Measurements from ENCODE around the gene RMRP. TPM values are rescaled to one million over a fixed set of nuclear protein-coding genes. Genes with fewer than 3 reads are reported as not detected.
"Not testable (repeated sequence)": the region's sequence is repeated elsewhere in the genome, so short reads cannot be mapped to it uniquely, and the experiment has no call there.

The RMRP gene
- total and polyA plus RNA-seq, 3 experiments from 2014 or later: 7,718 to 11,549 TPM; not detected in 1

DNA sequence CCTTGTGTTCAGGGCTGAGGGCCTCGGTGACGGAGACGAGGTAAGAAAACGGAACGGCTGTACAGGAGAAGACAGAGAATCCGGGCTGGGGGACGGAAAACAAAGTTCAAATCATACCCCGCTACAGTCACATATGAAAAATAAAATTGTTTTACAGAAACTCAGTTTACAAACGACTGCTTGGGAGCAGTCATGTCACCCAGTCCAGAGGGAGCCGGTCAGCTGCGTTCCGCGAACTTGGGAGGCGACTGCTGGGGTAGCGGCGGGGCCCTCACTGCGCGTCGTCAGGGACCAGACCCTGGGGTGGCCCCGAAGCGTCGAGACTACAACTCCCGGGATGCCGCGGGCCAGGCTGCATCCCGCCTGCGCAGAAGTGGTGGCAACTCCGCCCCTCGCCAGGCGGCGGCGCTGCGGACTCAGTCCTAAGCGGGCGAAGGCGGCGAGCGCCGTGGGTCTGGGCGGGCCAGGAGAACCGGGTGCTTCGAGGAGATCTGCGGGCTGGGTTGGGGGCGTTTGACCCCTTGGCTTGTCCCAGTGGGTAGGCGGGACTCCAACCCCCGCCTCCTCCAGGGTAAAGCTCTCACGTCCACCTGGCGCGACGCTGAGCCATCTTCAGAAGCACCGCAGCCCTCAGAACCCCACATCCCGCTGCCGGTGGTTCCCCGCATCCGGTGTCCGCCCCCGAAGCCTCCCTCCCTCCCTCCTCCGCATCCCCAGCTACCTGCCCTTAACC is 11.1 kb downstream of the RMRP start:
- Histone ChIP-seq H3K4me1 (ENCODE audit: insufficient read depth, low read length) (peaks cover 54% of the 10 kb centered on the region), H3K9me3 (ENCODE audit: low read length) (no peaks in the 10 kb centered on the region), H3K27me3 (ENCODE audit: insufficient read depth, low read length, poor library complexity, severe bottlenecking) (no peaks in the 10 kb centered on the region), H3K4me3 (ENCODE audit: low read length) (peak overlapping the region; percentile 93), H3K27ac (ENCODE audit: low read depth, low read length) (peak overlapping the region; percentile 85), H3K36me3 (ENCODE audit: insufficient read depth, low read length) (no peaks in the 10 kb centered on the region)
- Mint-ChIP-seq H3K27me3 (no peaks in the 10 kb centered on the region), H3K27ac (peak overlapping the region; percentile 87 to 99 (median 98)), H3K4me3 (peak overlapping the region; percentile 91 to 98 (median 94)), H3K9me3 (no peaks in the 10 kb centered on the region), H3K36me3 (peaks cover 0 to 26% (median 3%) of the 10 kb centered on the region in 3 donors), H3K4me1 (peaks cover 58 to 75% (median 67%) of the 10 kb centered on the region in 3 donors)
- ChIA-PET CTCF (interaction anchor here (0.8 to 14.3 kb wide), 24 partner anchors 8 to 165 kb away, joined by 3 to 200 read pairs (median 8); partner anchors contain the start of genes ARHGEF39, CCDC107, CD72 and CREB3), POLR2A (interaction anchor here (0.5 to 5.2 kb wide), 18 partner anchors 10 to 1009 kb away, joined by 3 to 53 read pairs (median 4); partner anchors contain the start of genes CCDC107, CREB3, GBA2 and RGP1)
- DNase-seq: peak; percentile 87 to 93 (median 90)

DNA sequence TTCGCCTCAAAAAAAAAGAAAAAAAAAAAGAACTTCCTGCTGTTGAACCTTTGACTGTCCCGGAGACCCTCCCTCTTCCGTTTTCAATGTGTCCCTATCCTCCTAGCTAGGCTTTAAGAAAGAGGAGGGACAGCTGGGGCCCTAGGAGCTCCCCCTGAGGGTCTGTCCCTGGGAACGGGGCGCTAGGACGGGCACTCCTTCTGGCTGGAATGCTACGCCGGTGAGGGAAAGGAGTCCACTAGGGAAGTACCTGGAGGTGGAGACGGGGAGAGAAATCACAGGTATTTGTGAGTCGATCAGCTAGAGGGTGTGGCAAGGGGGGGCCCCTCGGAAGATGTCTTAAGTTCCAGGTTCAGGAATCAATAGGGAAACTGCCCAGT is 11.7 kb downstream of the RMRP start:
- Histone ChIP-seq H3K36me3 (ENCODE audit: insufficient read depth, low read length) (no peaks in the 10 kb centered on the region), H3K4me3 (ENCODE audit: low read length) (peak overlapping the region; percentile 93), H3K27me3 (ENCODE audit: insufficient read depth, low read length, poor library complexity, severe bottlenecking) (no peaks in the 10 kb centered on the region), H3K4me1 (ENCODE audit: insufficient read depth, low read length) (peaks cover 49% of the 10 kb centered on the region), H3K9me3 (ENCODE audit: low read length) (no peaks in the 10 kb centered on the region), H3K27ac (ENCODE audit: low read depth, low read length) (peak overlapping the region; percentile 85)
- H3K27ac Mint-ChIP-seq: peak overlapping the region; percentile 87 to 99 (median 98)
- H3K36me3 Mint-ChIP-seq: peaks cover under 1 to 29% (median 3%) of the 10 kb centered on the region in 3 donors
- ChIA-PET POLR2A (interaction anchor here (0.7 to 5.2 kb wide), 11 partner anchors 11 to 990 kb away, joined by 3 to 53 read pairs (median 6); partner anchors contain the start of genes CCDC107, CREB3, RMRP and TLN1), CTCF (interaction anchor here (0.9 to 14.3 kb wide), 19 partner anchors 12 to 110 kb away, joined by 3 to 200 read pairs (median 8); partner anchors contain the start of genes ARHGEF39, CCDC107, CD72 and CREB3)
- peak overlapping the region; percentile 91 to 98 (median 94) for H3K4me3 Mint-ChIP-seq
- H3K4me1 Mint-ChIP-seq: peaks cover 55 to 74% (median 61%) of the 10 kb centered on the region in 3 donors
- DNase-seq: peak in 1 of 5 donors; percentile 3
- no peaks in the 10 kb centered on the region for H3K27me3 Mint-ChIP-seq
- H3K9me3 Mint-ChIP-seq: no peaks in the 10 kb centered on the region

DNA sequence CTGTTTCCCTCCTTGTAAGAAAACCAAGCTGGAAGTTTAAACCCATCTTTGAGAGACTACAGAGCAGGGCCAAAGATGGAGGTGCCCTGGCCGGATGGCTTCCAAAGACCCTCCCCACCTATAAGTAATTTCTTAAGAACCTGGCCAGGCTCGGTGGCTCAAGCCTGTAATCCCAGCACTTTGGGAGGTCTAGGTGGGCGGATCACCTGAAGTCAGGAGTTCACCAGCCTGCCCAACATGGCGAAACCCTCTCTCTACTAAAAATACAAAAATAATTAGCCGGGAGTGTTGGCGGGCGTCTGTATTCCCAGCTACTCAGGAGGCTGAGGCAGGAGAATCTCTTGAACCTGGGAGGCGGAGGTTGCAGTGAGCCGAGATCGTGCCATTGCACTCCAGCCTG is 12.1 kb downstream of the RMRP start:
- H3K9me3 Mint-ChIP-seq; H3K9me3 ChIP-seq (ENCODE audit: low read length); H3K27me3 Mint-ChIP-seq; H3K27me3 ChIP-seq (ENCODE audit: insufficient read depth, low read length, poor library complexity, severe bottlenecking); H3K36me3 ChIP-seq (ENCODE audit: insufficient read depth, low read length); DNase-seq: not testable (repeated sequence)
- peak overlapping the region; percentile 85 for H3K27ac ChIP-seq (ENCODE audit: low read depth, low read length)
- Mint-ChIP-seq H3K27ac (peak overlapping the region; percentile 63 to 99 (median 97)), H3K36me3 (peaks cover 3 to 31% (median 4%) of the 10 kb centered on the region in 3 donors), H3K4me3 (peak overlapping the region; percentile 91 to 98 (median 94)), H3K4me1 (peaks cover 54 to 74% (median 57%) of the 10 kb centered on the region in 3 donors)
- peak overlapping the region; percentile 93 for H3K4me3 ChIP-seq (ENCODE audit: low read length)
- ChIA-PET CTCF (interaction anchor here (0.9 to 14.3 kb wide), 16 partner anchors 13 to 111 kb away, joined by 3 to 200 read pairs (median 10); partner anchors contain the start of genes ARHGEF39, CCDC107, CD72 and CREB3), POLR2A (interaction anchor here (0.7 to 5.2 kb wide), 8 partner anchors 11 to 990 kb away, joined by 3 to 53 read pairs (median 10); partner anchors contain the start of genes CCDC107, CREB3, RMRP and TLN1)
- H3K4me1 ChIP-seq (ENCODE audit: insufficient read depth, low read length): peaks cover 45% of the 10 kb centered on the region

DNA sequence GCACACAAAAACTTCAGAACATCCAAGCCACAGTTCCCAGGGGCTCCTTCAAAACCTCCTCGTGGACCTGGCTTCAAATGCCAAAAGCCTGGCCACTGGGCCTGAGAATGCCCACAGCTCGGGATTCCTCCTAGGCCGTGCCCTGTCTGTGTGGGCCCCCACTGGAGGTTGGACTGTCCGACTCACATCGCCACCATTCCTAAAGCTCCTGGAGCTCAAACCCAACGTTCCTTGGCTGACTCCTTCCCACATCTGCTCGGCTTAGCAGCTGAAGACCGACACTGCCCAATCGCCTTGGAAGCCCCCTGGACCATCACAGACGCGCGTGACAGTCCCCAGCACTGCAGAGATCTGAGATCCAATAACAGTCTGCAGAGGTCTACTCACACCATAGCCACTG is 14.8 kb downstream of the RMRP start:
- H3K27me3 ChIP-seq (ENCODE audit: insufficient read depth, low read length, poor library complexity, severe bottlenecking): no peaks in the 10 kb centered on the region
- CTCF ChIA-PET: interaction anchor here (5.8 to 14.3 kb wide), 3 partner anchors 15 to 53 kb away, joined by 49 to 200 read pairs (median 162); partner anchors contain the start of genes CCDC107, CD72 and RMRP
- no peak for DNase-seq
- H3K9me3 Mint-ChIP-seq: no peaks in the 10 kb centered on the region
- H3K4me1 Mint-ChIP-seq: peaks cover 52 to 74% (median 65%) of the 10 kb centered on the region in 3 donors
- H3K4me1 ChIP-seq (ENCODE audit: insufficient read depth, low read length): peaks cover 46% of the 10 kb centered on the region
- H3K27ac ChIP-seq (ENCODE audit: low read depth, low read length): no peak overlapping the region
- no peaks in the 10 kb centered on the region for H3K36me3 ChIP-seq (ENCODE audit: insufficient read depth, low read length)
- H3K9me3 ChIP-seq (ENCODE audit: low read length): no peaks in the 10 kb centered on the region
- no peaks in the 10 kb centered on the region for H3K27me3 Mint-ChIP-seq
- H3K27ac Mint-ChIP-seq: peak overlapping the region in 6 of 8 donors; percentile 17 to 95 (median 54)
- no peak overlapping the region for H3K4me3 ChIP-seq (ENCODE audit: low read length)
- peak overlapping the region in 1 of 7 donors; percentile 51 for H3K4me3 Mint-ChIP-seq
- peaks cover 7 to 26% (median 9%) of the 10 kb centered on the region in 3 donors for H3K36me3 Mint-ChIP-seq
- POLR2A ChIA-PET: no interaction called here

DNA sequence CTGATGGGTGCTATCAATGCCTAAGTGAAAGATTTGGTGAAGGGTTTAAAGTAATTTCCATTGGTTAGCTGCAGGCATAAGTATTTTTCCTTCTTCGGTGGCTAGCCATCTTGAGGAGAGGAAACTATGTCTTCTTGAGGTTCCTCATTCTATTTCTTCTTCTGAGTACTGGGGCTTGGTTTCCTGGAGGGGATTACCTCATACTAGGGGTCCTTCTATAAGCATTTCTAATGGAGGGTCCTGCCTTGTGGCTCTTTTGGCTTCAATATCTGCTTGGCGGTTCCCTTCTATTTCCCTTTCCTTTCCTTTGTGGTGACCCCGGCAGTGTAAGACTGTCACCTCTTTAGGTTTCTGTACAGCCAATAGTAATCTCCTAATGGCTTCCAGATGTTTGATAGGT is 16.3 kb downstream of the RMRP start:
- CTCF ChIA-PET: interaction anchor here (1.7 to 14.3 kb wide), 3 partner anchors 17 to 55 kb away, joined by 3 to 200 read pairs (median 162); partner anchors contain the start of genes CCDC107, CD72 and RMRP

DNA sequence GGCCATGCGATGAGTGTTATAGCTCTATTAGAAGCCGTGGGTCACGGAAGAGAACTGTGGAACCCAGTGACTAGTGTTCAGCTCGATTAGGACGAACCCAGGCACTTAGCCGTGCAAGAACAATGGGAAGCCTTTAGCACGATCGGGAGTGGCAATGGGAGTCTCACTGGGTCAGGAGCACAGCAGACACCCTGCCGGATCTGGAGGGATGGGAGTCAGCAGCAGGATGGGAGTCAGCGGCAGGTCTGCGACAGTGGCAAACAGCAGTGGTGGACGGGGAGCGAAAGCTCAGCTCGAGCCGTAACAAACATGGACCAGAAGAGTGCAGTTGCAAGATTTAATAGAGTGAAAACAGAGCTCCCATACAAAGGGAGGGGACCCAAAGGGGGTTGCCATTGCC is 17.4 kb downstream of the RMRP start:
- H3K9me3 Mint-ChIP-seq; H3K9me3 ChIP-seq (ENCODE audit: low read length); H3K27ac ChIP-seq (ENCODE audit: low read depth, low read length); DNase-seq; H3K4me3 ChIP-seq (ENCODE audit: low read length); H3K27me3 ChIP-seq (ENCODE audit: insufficient read depth, low read length, poor library complexity, severe bottlenecking); H3K27me3 Mint-ChIP-seq; H3K4me3 Mint-ChIP-seq; H3K36me3 ChIP-seq (ENCODE audit: insufficient read depth, low read length): not testable (repeated sequence)
- ChIA-PET POLR2A (interaction anchor here (1.4 kb wide), 1 partner anchor 21 kb away, joined by 3 read pairs; no protein-coding TSS in a partner anchor), CTCF (interaction anchor here (0.9 to 14.3 kb wide), 5 partner anchors 9 to 56 kb away, joined by 3 to 200 read pairs (median 3); partner anchors contain the start of gene CD72)
- peak overlapping the region in 4 of 8 donors; percentile 29 to 79 (median 66) for H3K27ac Mint-ChIP-seq
- H3K36me3 Mint-ChIP-seq: peaks cover 7 to 19% (median 11%) of the 10 kb centered on the region in 3 donors
- H3K4me1 Mint-ChIP-seq: peaks cover 56 to 77% (median 70%) of the 10 kb centered on the region in 3 donors
- H3K4me1 ChIP-seq (ENCODE audit: insufficient read depth, low read length): peaks cover 44% of the 10 kb centered on the region

More for the DNA sequence above, 16.3 kb downstream of the RMRP start:
- DNase-seq; POLR2A ChIA-PET; H3K27ac ChIP-seq (ENCODE audit: low read depth, low read length); H3K4me3 ChIP-seq (ENCODE audit: low read length); H3K4me3 Mint-ChIP-seq; H3K27me3 ChIP-seq (ENCODE audit: insufficient read depth, low read length, poor library complexity, severe bottlenecking); H3K9me3 Mint-ChIP-seq; H3K9me3 ChIP-seq (ENCODE audit: low read length); H3K36me3 ChIP-seq (ENCODE audit: insufficient read depth, low read length); H3K27me3 Mint-ChIP-seq: not testable (repeated sequence)
- Mint-ChIP-seq H3K27ac (peak overlapping the region in 4 of 8 donors; percentile 15 to 79 (median 44)), H3K36me3 (peaks cover 7 to 24% (median 11%) of the 10 kb centered on the region in 3 donors), H3K4me1 (peaks cover 55 to 77% (median 70%) of the 10 kb centered on the region in 3 donors)
- H3K4me1 ChIP-seq (ENCODE audit: insufficient read depth, low read length): peaks cover 42% of the 10 kb centered on the region

DNA sequence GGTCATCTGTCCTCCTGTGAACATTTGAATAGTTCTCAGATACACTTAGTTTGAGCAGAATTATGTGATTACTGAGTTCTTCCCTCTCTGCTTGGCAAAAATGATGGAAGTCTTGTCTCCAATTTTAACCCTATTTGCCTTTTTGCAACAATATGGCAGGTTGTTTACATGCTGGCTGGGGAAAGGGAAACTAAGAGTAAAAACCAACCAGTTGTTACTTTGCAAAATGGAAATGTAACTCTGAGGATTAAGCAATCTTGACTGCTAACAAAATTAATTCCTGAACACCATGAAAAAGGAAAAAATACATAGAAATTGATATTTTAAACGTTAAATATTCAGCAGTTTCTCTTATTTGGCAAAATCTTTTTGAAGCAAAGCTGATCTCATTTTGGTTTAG is 18.2 kb downstream of the RMRP start:
- Histone ChIP-seq H3K36me3 (ENCODE audit: insufficient read depth, low read length) (no peaks in the 10 kb centered on the region), H3K4me1 (ENCODE audit: insufficient read depth, low read length) (peaks cover 39% of the 10 kb centered on the region), H3K4me3 (ENCODE audit: low read length) (no peak overlapping the region), H3K27ac (ENCODE audit: low read depth, low read length) (no peak overlapping the region), H3K27me3 (ENCODE audit: insufficient read depth, low read length, poor library complexity, severe bottlenecking) (no peaks in the 10 kb centered on the region), H3K9me3 (ENCODE audit: low read length) (no peaks in the 10 kb centered on the region)
- no peaks in the 10 kb centered on the region for H3K27me3 Mint-ChIP-seq
- no peaks in the 10 kb centered on the region for H3K9me3 Mint-ChIP-seq
- peaks cover 7 to 19% (median 11%) of the 10 kb centered on the region in 3 donors for H3K36me3 Mint-ChIP-seq
- DNase-seq: no peak
- H3K27ac Mint-ChIP-seq: peak overlapping the region in 7 of 8 donors; percentile 62 to 98 (median 94)
- ChIA-PET POLR2A (interaction anchor here (1.3 to 2.0 kb wide), 3 partner anchors 18 to 22 kb away, joined by 3 to 8 read pairs (median 3); partner anchors contain the start of genes CCDC107 and RMRP), CTCF (interaction anchor here (0.8 to 14.3 kb wide), 7 partner anchors 8 to 57 kb away, joined by 3 to 200 read pairs (median 3); partner anchors contain the start of genes CCDC107, CD72 and RMRP)
- peak overlapping the region in 4 of 7 donors; percentile 23 to 88 (median 28) for H3K4me3 Mint-ChIP-seq
- H3K4me1 Mint-ChIP-seq: peaks cover 61 to 77% (median 70%) of the 10 kb centered on the region in 3 donors

Measured in CD8-positive, alpha-beta memory T cell (primary cell).